Retina (tissue), 1 donor: ENCODE data around the gene SELENOM.
"Not testable (repeated sequence)": the region's sequence is repeated elsewhere in the genome, so short reads cannot be mapped to it uniquely, and the experiment has no call there.

Source experiments
- DNase-seq: peaks from one replicate; pipeline ENCODE4 v3.0.0-alpha.2; 2016

Gene SELENOM

GRCh38 chr22:31103899-31104694, 3.3 kb downstream of the SELENOM start:
- no peak for DNase-seq

DNA sequence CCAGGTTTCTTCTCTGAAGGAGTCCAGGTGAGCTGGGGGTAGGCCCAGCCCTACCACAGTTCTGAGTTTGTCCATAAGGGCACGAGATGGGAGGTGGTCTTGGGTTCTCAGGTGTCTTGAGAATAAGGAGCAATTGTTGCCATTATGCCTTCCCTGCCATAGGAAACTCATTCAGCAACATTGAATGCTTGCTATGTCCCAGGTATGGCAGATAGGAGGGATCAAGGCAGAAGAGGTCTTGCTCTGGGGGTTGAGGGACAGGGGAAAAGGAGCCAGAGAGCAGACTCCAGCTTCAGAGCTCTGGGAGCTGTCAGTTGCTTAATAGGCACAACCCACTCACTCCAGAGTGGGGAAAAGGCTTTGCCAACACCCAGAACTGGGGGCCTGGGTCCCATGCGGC, 4.3 kb downstream of the SELENOM start:
- no peak for DNase-seq

DNA sequence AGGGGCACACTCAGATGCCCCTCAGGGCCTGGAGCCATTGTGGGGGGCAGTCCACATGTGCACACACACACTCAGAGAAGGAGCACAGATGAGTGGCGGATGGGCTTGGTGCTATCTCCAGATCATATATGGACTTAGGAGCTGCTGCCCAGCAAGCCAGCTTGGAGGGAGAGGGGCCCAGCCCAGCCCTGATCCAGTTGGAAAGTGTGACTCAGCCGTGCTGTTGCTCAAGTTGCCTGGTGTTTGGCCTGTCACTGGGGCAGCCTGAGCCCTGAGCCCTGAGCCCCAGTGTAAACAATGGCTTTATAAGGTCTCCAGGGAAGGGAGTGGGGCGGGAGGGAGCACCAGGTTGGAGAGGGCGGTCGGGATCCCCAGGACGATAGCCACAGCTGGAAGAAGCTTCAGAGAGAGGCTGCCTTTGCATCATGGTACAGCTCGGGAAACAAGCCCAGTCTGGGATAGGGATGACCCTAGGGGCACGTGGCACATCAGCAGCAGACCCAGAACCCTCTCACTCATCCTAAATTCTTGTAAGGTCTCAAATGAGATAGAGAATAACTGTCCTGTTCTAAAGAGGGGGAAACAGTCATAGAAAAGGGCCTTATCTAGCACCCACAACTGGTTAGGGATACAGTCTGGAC, 4.8 kb downstream of the SELENOM start:
- no peak for DNase-seq

- DNase-seq = no peak
These were observed 6.4 kb downstream of the SELENOM start for GRCh38 chr22:31100762-31101525.

- DNase-seq = no peak
These were observed 7.3 kb downstream of the SELENOM start for GRCh38 chr22:31099841-31100761.

DNA sequence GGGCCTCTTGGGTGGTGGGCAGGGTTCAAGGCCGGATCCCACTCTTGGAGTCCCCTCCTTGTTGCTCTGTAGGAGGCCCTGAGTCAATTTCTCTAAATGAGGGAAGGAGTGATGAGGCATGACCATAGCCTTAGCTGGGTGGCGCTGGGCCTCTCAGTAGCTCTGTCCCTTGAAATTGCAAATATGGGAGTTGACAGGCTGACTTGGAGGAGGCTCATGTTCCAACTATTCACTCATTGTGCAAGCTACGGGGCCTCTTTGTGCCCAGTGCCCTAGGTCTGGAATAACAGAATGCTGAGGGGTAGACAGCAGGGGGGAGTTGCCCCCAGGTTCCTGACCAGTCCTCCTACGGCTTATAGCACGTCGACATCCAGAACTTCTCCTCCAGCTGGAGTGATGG, 8.0 kb downstream of the SELENOM start:
- no peak for DNase-seq

- DNase-seq = peak; percentile 63
These were observed 8.7 kb downstream of the SELENOM start for GRCh38 chr22:31098632-31099110.

GRCh38 chr22:31097941-31098631, 9.3 kb downstream of the SELENOM start:
- no peak for DNase-seq

GRCh38 chr22:31097539-31097938, 9.8 kb downstream of the SELENOM start:
- not testable (repeated sequence) for DNase-seq

DNA sequence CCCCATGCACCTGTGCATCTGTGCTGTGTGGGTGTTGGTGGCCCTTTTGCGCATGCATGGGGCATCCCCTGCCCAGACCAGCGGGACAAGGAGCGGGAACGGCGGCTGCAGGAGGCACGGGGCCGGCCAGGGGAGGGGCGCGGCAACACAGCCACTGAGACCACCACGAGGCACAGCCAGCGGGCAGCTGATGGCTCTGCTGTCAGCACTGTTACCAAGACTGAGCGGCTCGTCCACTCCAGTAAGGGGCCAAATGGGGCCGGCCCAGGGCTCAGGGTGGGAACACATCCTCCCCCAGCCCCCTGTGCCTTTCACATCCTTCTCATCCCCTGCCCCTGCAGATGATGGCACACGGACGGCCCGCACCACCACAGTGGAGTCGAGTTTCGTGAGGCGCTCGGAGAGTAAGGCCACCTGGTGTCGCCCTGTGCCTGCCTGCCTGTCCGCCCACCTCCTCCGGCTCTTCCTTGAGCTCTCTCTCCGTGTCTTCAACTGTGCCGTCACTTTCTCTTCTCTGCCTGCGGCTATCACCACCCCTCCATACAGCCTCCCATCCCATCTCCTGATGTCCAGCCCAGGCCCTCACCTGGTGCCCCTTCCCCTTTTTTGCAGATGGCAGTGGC, 10.6 kb downstream of the SELENOM start:
- no peak for DNase-seq

- DNase-seq = no peak
These were observed 11.6 kb downstream of the SELENOM start for GRCh38 chr22:31095637-31096249.

DNA sequence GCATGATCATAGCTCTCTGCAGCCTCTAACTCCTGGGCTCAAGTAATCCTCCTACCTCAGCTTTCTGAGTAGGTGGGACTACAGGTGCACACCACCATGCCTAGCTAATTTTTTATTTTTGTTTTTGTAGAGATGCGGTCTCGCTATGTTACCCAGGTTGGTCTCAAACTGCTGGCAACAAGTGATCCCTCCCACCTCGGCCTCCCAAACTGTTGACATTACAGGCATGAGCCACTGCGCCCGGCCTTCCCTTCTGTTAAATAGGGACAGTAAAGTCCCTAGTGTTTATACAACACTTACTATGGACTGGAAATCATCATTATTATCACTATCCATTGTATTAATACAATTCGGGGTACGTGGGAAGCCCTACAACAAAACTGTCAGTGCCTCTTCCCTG, 12.6 kb downstream of the SELENOM start:
- DNase-seq = no peak

GRCh38 chr22:31094021-31094551, 13.3 kb downstream of the SELENOM start:
- no peak for DNase-seq

- DNase-seq = no peak
These were observed 14.1 kb downstream of the SELENOM start for GRCh38 chr22:31093086-31093850.

GRCh38 chr22:31092161-31092560, 15.2 kb downstream of the SELENOM start:
- DNase-seq = no peak

GRCh38 chr22:31091106-31091975, 16.0 kb downstream of the SELENOM start:
- no peak for DNase-seq

DNA sequence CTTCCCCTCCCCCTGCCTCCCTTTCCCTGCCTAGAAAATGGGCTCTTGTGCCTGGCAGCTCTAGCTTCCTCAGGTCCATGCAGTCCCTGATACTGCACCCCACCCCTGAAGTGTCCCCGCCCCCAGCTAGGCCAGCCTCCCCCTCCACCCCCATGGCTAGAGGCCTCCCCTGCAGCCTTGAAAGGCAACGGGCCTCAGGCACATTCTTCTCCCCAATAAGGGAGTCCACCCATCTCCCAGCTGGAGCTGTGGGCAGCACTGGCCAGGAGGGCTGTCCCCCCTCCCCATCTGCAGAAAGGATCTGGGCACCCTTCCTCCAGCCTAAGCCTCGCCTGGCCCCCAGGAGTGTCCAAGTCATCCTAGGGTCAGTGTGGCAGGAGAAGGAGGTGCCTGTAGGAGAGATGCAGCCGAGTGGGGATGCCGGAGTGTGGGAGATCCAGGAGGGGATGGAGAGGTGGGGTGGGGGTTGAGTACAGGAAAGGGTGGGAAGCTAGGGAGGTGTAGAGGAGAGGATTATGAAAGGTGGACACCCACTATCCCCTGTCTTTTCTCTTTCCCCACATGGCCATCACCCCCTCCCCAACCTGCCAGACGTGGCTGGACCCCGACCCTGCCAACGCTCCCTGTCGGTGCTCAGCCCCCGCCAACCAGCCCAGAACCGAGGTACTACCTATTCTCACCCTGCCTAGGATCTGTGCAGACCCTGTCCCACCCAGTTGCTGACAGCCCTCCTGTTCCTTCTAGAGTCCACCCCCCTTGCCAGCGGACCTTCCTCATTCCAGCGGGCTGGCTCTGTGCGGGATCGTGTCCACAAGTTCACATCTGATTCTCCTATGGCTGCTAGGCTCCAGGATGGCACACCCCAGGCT, 16.9 kb downstream of the SELENOM start:
- no peak for DNase-seq
